ENCODE data around the gene PNMA6F.
"Not testable (repeated sequence)": the region's sequence is repeated elsewhere in the genome, so short reads cannot be mapped to it uniquely, and the experiment has no call there.

Gene PNMA6F

GRCh38 chrX:153336121-153336894 is 14.7 kb upstream of the PNMA6F start:
- in situ Hi-C loops (cut with HindIII; ENCODE audit: low sequenced_read_pairs), result no loop called here

DNA sequence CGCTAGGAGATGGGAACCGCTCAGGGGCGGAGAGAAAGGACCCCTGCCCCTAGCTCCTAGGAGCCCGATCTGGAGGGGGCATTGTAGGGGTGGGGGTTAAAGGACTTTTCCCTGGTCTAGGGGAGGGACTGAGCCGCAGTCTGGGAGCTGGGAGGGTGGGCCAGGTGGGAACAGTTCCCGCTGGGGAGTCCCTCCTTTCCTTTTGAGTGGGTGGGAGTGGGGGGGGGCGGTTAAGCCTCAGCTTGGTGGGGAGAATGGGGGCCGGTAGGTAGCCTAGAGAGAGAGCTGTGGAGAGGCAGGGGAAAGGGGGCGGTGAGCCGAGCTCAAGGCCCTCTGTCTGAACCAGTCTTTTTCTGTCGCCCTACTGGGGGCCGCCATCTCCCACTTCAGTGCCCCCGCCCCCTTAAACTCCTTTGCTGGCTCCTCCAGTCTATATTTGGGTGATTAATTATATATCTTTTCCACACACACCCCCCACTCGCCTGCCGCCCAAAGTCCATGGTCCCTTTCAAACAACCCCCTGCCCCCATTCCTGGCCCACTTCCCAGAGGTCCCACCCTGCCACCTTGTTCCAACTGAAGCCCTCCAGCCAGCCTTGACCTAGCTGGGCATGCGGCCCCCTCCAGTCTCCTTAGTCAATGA is 13.2 kb upstream of the PNMA6F start:
- in situ Hi-C loops (cut with HindIII; ENCODE audit: low sequenced_read_pairs), result no loop called here

DNA sequence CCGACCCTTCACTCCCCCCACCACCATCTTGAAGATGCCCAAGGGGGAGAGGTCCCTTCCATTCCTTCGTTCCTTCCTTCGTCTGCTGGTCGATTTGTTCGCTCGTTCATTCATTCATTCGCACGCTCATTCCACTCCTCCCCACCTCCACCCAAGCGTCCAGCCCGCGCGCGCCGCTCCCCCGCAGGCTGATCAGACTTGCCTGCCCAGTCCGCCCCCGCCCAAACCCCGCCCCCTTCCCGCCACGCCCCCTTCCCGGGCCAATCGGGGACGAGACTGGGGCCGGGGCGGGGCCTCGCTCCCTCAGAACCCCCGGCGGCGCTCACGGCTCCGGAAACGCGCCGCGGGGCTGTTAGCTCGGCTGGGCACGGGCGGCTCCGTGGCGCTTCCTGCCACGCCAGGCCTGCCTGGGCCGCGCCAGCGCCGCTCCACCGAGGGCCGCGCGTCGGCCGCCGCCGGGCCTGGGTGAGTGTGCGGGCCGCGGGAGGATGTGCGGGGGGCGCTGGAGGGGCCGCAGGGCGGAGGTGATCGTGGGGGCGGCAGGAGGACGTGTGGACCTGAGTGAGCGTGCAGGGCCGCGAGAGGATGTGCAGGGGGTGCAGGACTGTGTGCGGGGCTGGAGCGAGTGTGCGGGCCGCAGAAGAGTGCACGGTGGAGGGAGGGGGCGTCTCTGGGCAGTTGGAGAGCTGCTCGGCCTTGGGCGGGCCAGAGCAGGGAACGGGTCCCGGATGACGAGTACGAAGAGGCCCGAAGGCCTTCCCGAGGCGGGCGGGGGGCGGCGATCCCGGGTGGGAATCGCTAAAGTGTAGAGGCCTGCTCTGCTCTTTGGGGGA is 12.5 kb upstream of the PNMA6F start, which contains the start of gene ZNF275:
ZNF275 (plus strand) TSS at position 333 of the 833 bp plus-strand sequence. CDS start 2,527 bp downstream, outside the sequence.
- in situ Hi-C loops (cut with HindIII; ENCODE audit: low sequenced_read_pairs), result no loop called here

- in situ Hi-C loops (cut with HindIII; ENCODE audit: low sequenced_read_pairs), result no loop called here
Observed at GRCh38 chrX:153333266-153333665, 11.7 kb upstream of the PNMA6F start.

- in situ Hi-C loops (cut with HindIII; ENCODE audit: low sequenced_read_pairs), result no loop called here
Observed at GRCh38 chrX:153327561-153327960, 6.0 kb upstream of the PNMA6F start.

- in situ Hi-C loops (cut with HindIII; ENCODE audit: low sequenced_read_pairs), result no loop called here
Observed at GRCh38 chrX:153320555-153321184, 897 bp downstream of the PNMA6F start.

DNA sequence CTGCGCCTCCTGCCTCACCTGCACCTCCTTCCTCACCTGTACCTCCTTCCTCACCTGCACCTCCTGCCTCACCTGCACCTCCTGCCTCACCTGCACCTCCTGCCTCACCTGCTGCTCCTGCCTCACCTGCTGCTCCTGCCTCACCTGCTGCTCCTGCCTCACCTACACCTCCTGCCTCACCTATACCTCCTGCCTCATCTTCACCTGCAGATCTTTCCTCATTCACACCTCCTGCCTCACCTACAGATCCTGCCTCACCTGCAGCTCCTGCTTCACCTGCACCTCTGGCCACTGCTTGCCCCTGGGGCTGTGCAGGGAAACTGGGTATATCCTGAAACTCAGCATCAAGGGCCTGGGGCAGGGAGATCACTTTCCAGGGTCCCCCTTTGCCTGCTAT is 1.5 kb downstream of the PNMA6F start:
- in situ Hi-C loops (cut with HindIII; ENCODE audit: low sequenced_read_pairs), result not testable (repeated sequence)

GRCh38 chrX:153319295-153320046 is 2.1 kb downstream of the PNMA6F start:
- in situ Hi-C loops (cut with HindIII; ENCODE audit: low sequenced_read_pairs), result no loop called here

GRCh38 chrX:153318811-153319210 is 2.8 kb downstream of the PNMA6F start:
- in situ Hi-C loops (cut with HindIII; ENCODE audit: low sequenced_read_pairs), result no loop called here

DNA sequence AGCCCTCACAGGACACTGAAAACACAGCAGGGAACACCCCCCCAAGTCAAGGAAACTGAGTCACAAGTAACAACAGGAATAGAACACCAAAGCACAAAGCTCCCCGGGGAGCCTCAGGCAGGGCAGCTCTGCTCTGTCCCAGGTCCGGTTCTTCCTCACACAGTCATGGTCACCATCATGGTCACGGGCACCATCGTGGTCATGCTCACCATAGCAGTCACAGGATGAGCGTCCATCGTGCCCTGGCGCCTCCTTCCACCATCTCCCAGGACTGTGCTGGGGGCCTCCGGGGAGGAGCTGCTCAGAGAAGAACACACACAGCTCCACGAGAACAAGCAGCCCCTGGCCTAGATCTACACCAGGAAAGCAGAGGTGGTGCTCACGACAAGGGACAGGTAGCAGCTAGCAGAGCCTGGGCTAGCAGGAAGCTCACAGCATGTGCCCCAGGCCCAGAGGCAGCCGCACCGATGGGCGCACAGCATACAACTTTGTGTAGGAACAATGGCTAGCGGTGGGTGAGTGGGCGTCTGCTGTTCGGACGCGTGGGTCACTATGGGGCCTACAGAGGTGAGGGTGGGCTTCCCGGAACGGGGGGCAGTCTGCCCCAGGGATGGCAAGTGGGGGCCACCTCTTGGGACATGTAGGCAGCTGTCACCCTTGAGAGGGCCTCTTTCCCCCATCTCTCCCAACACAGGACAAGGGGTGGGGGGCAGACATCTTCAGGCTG is 3.4 kb downstream of the PNMA6F start:
- in situ Hi-C loops (cut with HindIII; ENCODE audit: low sequenced_read_pairs), result no loop called here

GRCh38 chrX:153317306-153317705 is 4.3 kb downstream of the PNMA6F start:
- in situ Hi-C loops (cut with HindIII; ENCODE audit: low sequenced_read_pairs), result no loop called here

GRCh38 chrX:153312842-153313241 is 8.7 kb downstream of the PNMA6F start:
- in situ Hi-C loops (cut with HindIII; ENCODE audit: low sequenced_read_pairs), result no loop called here

DNA sequence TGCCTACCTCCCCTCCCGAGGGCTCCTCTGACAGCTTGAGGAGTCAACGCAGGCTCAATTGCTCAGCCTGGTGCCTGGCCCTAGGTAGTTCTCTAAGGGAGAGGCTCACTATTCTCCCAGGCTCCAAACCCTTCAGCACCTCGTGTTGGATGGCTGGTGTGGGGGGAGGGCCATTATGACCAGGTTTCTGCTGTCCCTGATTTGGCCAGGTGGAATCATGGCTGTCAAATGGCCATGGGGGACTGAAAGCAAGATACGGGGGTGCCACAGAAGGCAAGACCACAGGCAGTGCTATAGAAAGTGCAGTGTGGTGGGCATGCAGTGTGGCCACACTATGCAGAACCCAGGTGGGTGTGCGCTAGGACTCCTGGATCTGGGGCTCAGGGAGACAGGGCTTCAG is 9.5 kb downstream of the PNMA6F start:
- in situ Hi-C loops (cut with HindIII; ENCODE audit: low sequenced_read_pairs), result no loop called here

DNA sequence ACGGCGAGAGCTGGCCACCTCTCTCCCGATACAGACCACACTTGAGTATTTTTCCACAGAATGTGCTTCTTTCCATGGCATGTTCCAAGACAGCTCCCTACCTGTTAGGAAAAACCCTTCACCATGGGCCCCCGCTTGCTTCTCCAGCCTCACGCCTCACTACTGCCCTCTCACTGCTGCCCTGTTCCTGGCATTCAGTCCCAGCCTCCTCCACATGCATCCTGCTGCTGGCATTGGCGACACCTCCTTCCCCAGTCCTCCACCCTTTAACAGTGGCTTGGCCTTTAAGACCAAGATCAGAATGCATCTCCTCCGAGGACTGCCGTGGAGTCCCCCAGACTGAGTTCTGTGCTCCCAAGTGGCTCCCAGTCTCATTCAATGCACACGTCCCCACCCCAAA is 10.7 kb downstream of the PNMA6F start:
- in situ Hi-C loops (cut with HindIII; ENCODE audit: low sequenced_read_pairs), result no loop called here

GRCh38 chrX:153307276-153308178 is 14.0 kb downstream of the PNMA6F start:
- in situ Hi-C loops (cut with HindIII; ENCODE audit: low sequenced_read_pairs), result no loop called here

- in situ Hi-C loops (cut with HindIII; ENCODE audit: low sequenced_read_pairs), result no loop called here
Observed at GRCh38 chrX:153306527-153307115, 14.9 kb downstream of the PNMA6F start.

DNA sequence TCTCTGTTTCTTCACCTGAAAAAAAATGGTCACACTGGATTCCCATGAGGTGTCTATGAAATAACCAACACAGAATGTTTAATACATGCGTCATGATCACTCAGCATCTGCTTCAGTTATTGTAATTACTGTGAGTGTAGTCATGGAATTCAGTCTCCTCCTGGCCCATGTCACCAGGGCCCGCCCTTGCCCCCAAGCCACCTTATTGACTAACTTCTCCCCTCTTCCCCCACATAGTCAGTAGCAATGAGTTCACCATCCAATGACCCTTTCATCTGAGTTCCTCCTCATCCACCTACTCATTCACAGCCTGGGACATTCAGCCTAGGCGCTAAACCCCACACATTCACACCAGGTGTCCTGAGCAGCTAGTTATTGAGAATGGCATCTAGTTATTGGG is 15.6 kb downstream of the PNMA6F start:
- in situ Hi-C loops (cut with HindIII; ENCODE audit: low sequenced_read_pairs), result no loop called here

- in situ Hi-C loops (cut with HindIII; ENCODE audit: low sequenced_read_pairs), result no loop called here
Observed at GRCh38 chrX:153304988-153305736, 16.4 kb downstream of the PNMA6F start.

Data from DLD1 (cell line).